Astrocyte of the cerebellum (primary cell): ENCODE results near the gene FAM174C.
A peak's percentile ranks its signal among the peaks of the same experiment; 100 is the strongest.

Experiments
- DNase-seq: peaks from one replicate; pipeline ENCODE4 v3.0.0-alpha.2; 2011; ENCODE audit warnings: low read depth
- H3K4me3 ChIP-seq: 2 replicates; pipeline ENCODE4 v1.5.1; 2011; ENCODE audit warnings: mild to moderate bottlenecking, low read depth, low read length, moderate library complexity
- CTCF ChIP-seq: IDR thresholded peaks from 2 replicates; pipeline ENCODE4 v1.5.1; 2012; ENCODE audit warnings: low read length, low read depth, moderate library complexity, mild to moderate bottlenecking; ENCODE audit errors: missing control alignments
- in situ Hi-C: cut with HindIII; loops from 2 replicates; pipeline ENCODE4 v1.10.0; 2017; ENCODE audit warnings: low sequenced_read_pairs

Gene FAM174C

GRCh38 chr19:1248786-1249297, 26.5 kb upstream of the FAM174C start:
- DNase-seq, result no peak
- H3K4me3 ChIP-seq, result peak overlapping the region; percentile 64
- TF ChIP-seq CTCF, result peak; percentile 63
- in situ Hi-C loops, result no loop called here

- no peak for TF ChIP-seq CTCF
- in situ Hi-C loops, result no loop called here
- DNase-seq, result peak; percentile 88
- H3K4me3 ChIP-seq, result peak overlapping the region; percentile 77
Observed at GRCh38 chr19:1249298-1249989, 25.9 kb upstream of the FAM174C start.

- in situ Hi-C loops, result no loop called here
- DNase-seq, result no peak
- TF ChIP-seq CTCF, result no peak
- H3K4me3 ChIP-seq, result peak overlapping the region; percentile 77
Observed at GRCh38 chr19:1249990-1250436, 25.3 kb upstream of the FAM174C start.

- DNase-seq, result no peak
- H3K4me3 ChIP-seq, result peak overlapping the region; percentile 77
- in situ Hi-C loops, result no loop called here
- no peak for TF ChIP-seq CTCF
Observed at GRCh38 chr19:1250437-1251260, 24.7 kb upstream of the FAM174C start.

- peak overlapping the region; percentile 77 for H3K4me3 ChIP-seq
- in situ Hi-C loops, result no loop called here
- TF ChIP-seq CTCF, result no peak
- DNase-seq, result no peak
Observed at GRCh38 chr19:1251330-1252220, 23.8 kb upstream of the FAM174C start.
